ENCODE measurements around the gene FKBP9. TPM values are rescaled to one million over a fixed set of nuclear protein-coding genes. Genes with fewer than 3 reads are reported as not detected.
"Not testable (repeated sequence)": the region's sequence is repeated elsewhere in the genome, so short reads cannot be mapped to it uniquely, and the experiment has no call there.

Gene FKBP9
- total and polyA plus RNA-seq, 2 of the 8 experiments (the other 6 are each of a cell fraction or from before 2014, with no cell fraction given) = 7.2 to 10.1 TPM

GRCh38 chr7:32988148-32988547, 30.9 kb downstream of the FKBP9 start:
- H4K91ac ChIP-seq (replicated peaks; ENCODE audit: insufficient read length, low read length); H4K20me1 ChIP-seq (replicated peaks in 1 of 2; ENCODE audit: control insufficient read depth in 1 of 2, insufficient read depth in 2 of 2, low read length in 2 of 2); H3K4me3 ChIP-seq (ENCODE audit: extremely low read depth in 1 of 4, insufficient read depth in 2 of 4, low read depth in 3 of 4, low read length in 4 of 4); H3K79me1 ChIP-seq (ENCODE audit: low read depth, low read length); H4K5ac ChIP-seq (ENCODE audit: insufficient read length, low read depth, low read length); H3K14ac ChIP-seq (ENCODE audit: insufficient read length); H3K79me2 ChIP-seq (ENCODE audit: control insufficient read depth in 1 of 2, insufficient read depth in 2 of 2, low read length in 2 of 2); POLR2A ChIA-PET (ENCODE audit: partially characterized antibody); H2BK5ac ChIP-seq (ENCODE audit: low read depth, low read length); H3K56ac ChIP-seq (replicated peaks; ENCODE audit: insufficient read length, low read depth, low read length); H3K27ac ChIP-seq (ENCODE audit: low read depth, low read length); H3K4ac ChIP-seq (replicated peaks; ENCODE audit: insufficient read length, low read depth, low read length); H3K27me3 ChIP-seq (replicated peaks in 1 of 4; ENCODE audit: control insufficient read depth in 3 of 4, extremely low read depth in 1 of 4, insufficient read depth in 3 of 4, low read length in 3 of 4); DNase-seq (ENCODE audit: low read depth in 1 of 2, low spot score in 2 of 2); FAIRE-seq; H3K9ac ChIP-seq (replicated peaks in 1 of 4; ENCODE audit: extremely low read depth in 1 of 4, low read depth in 3 of 4, low read length in 3 of 4); H2BK12ac ChIP-seq (ENCODE audit: low read depth, low read length); H3K9me3 ChIP-seq (ENCODE audit: insufficient read depth in 2 of 2, low read depth in 1 of 2, low read length in 1 of 2); H2BK120ac ChIP-seq (replicated peaks; ENCODE audit: low read depth, low read length); H3K4me1 ChIP-seq (replicated peaks in 1 of 4; ENCODE audit: control insufficient read depth in 3 of 4, insufficient read depth in 4 of 4, low read length in 3 of 4); H2BK15ac ChIP-seq (ENCODE audit: low read length); H3K4me2 ChIP-seq (ENCODE audit: insufficient read depth in 1 of 2, low read depth in 2 of 2, low read length in 2 of 2); H3K36me3 ChIP-seq (ENCODE audit: control insufficient read depth in 2 of 4, insufficient read depth in 4 of 4, low read length in 3 of 4); H2AK5ac ChIP-seq (ENCODE audit: low read depth, low read length); H3K23me2 ChIP-seq (ENCODE audit: low read depth, low read length); H2BK20ac ChIP-seq (ENCODE audit: low read length); H3K18ac ChIP-seq (ENCODE audit: extremely low read depth, low read length); H4K8ac ChIP-seq (ENCODE audit: extremely low read depth, insufficient read depth, low read length); H3K23ac ChIP-seq (ENCODE audit: insufficient read length); H2AFZ ChIP-seq (ENCODE audit: low read length): not testable (repeated sequence)
- WGBS, 2 experiments (ENCODE audit: extremely low coverage in 1 of 2, insufficient coverage in 1 of 2, insufficient read length in 1 of 2, insufficient replicate concordance in 2 of 2, low coverage in 1 of 2, low lambda C conversion rate in 2 of 2, missing lambda C conversion rate in 1 of 2) = 73% methylated on average over 2 of the region's 8 CpGs; no CpG with 5 or more reads in 1 of the 2 experiments
- CTCF ChIA-PET (ENCODE audit: partially characterized antibody) = interaction anchor here (0.8 kb wide), 1 partner anchor 122 kb away, joined by 3 read pairs; no protein-coding TSS in a partner anchor

GRCh38 chr7:32991068-32991585, 33.9 kb downstream of the FKBP9 start:
- H4K91ac ChIP-seq (replicated peaks; ENCODE audit: insufficient read length, low read length); H4K20me1 ChIP-seq (replicated peaks in 1 of 2; ENCODE audit: control insufficient read depth in 1 of 2, insufficient read depth in 2 of 2, low read length in 2 of 2); H3K27me3 ChIP-seq (replicated peaks in 1 of 4; ENCODE audit: control insufficient read depth in 3 of 4, extremely low read depth in 1 of 4, insufficient read depth in 3 of 4, low read length in 3 of 4); H2BK12ac ChIP-seq (ENCODE audit: low read depth, low read length); H3K14ac ChIP-seq (ENCODE audit: insufficient read length); H3K23ac ChIP-seq (ENCODE audit: insufficient read length); H3K9ac ChIP-seq (replicated peaks in 1 of 4; ENCODE audit: extremely low read depth in 1 of 4, low read depth in 3 of 4, low read length in 3 of 4); H3K56ac ChIP-seq (replicated peaks; ENCODE audit: insufficient read length, low read depth, low read length); H3K36me3 ChIP-seq (ENCODE audit: control insufficient read depth in 2 of 4, insufficient read depth in 4 of 4, low read length in 3 of 4); H2BK15ac ChIP-seq (ENCODE audit: low read length); H3K4me1 ChIP-seq (replicated peaks in 1 of 4; ENCODE audit: control insufficient read depth in 3 of 4, insufficient read depth in 4 of 4, low read length in 3 of 4); H3K4me2 ChIP-seq (ENCODE audit: insufficient read depth in 1 of 2, low read depth in 2 of 2, low read length in 2 of 2); H4K8ac ChIP-seq (ENCODE audit: extremely low read depth, insufficient read depth, low read length); H3K27ac ChIP-seq (ENCODE audit: low read depth, low read length); H4K5ac ChIP-seq (ENCODE audit: insufficient read length, low read depth, low read length); H3K4ac ChIP-seq (replicated peaks; ENCODE audit: insufficient read length, low read depth, low read length); H3K18ac ChIP-seq (ENCODE audit: extremely low read depth, low read length); CTCF ChIA-PET (ENCODE audit: partially characterized antibody); FAIRE-seq; H2BK20ac ChIP-seq (ENCODE audit: low read length); H3K79me1 ChIP-seq (ENCODE audit: low read depth, low read length); H3K23me2 ChIP-seq (ENCODE audit: low read depth, low read length); H2AFZ ChIP-seq (ENCODE audit: low read length); H2BK120ac ChIP-seq (replicated peaks; ENCODE audit: low read depth, low read length); H3K79me2 ChIP-seq (ENCODE audit: control insufficient read depth in 1 of 2, insufficient read depth in 2 of 2, low read length in 2 of 2); H2BK5ac ChIP-seq (ENCODE audit: low read depth, low read length); H2AK5ac ChIP-seq (ENCODE audit: low read depth, low read length); H3K9me3 ChIP-seq (ENCODE audit: insufficient read depth in 2 of 2, low read depth in 1 of 2, low read length in 1 of 2); DNase-seq (ENCODE audit: low read depth in 1 of 2, low spot score in 2 of 2); H3K4me3 ChIP-seq (ENCODE audit: extremely low read depth in 1 of 4, insufficient read depth in 2 of 4, low read depth in 3 of 4, low read length in 4 of 4); POLR2A ChIA-PET (ENCODE audit: partially characterized antibody): not testable (repeated sequence)
- WGBS, 2 experiments (ENCODE audit: extremely low coverage in 1 of 2, insufficient coverage in 1 of 2, insufficient read length in 1 of 2, insufficient replicate concordance in 2 of 2, low coverage in 1 of 2, low lambda C conversion rate in 2 of 2, missing lambda C conversion rate in 1 of 2) = 100% methylated on average over 2 of the region's 5 CpGs; no CpG with 5 or more reads in 1 of the 2 experiments

All from H1 (cell line).